ENCODE measurements around the gene GPR156.

- TF ChIP-seq CTCF (IDR thresholded peaks at IDR 0.05; ENCODE audit: low read length) = no peak
- no peak for TF ChIP-seq EZH2 (optimal IDR thresholded peaks at IDR 0.05; ENCODE audit: low read depth, low read length)
Measured at GRCh38 chr3:120212505-120212904, 72.5 kb downstream of the GPR156 start.

Data from MM.1S (cell line).